GM19438 (cell line): ENCODE results near the gene POSTN.
"Not testable (repeated sequence)": the region's sequence is repeated elsewhere in the genome, so short reads cannot be mapped to it uniquely, and the experiment has no call there.

Experiments used
- ATAC-seq: cut with Tn5 transposase; IDR thresholded peaks from one replicate; pipeline ENCODE4 v1.9.1; 2021; ENCODE audit warnings: low read depth; ENCODE audit not compliant: unreplicated experiment

Gene POSTN

GRCh38 chr13:37599519-37599918 is 951 bp upstream of the POSTN start:
- ATAC-seq, result no peak

- no peak for ATAC-seq
These were observed 1.0 kb downstream of the POSTN start for GRCh38 chr13:37597477-37598025.

- ATAC-seq, result no peak
These were observed 1.8 kb downstream of the POSTN start for GRCh38 chr13:37596805-37597204.

DNA sequence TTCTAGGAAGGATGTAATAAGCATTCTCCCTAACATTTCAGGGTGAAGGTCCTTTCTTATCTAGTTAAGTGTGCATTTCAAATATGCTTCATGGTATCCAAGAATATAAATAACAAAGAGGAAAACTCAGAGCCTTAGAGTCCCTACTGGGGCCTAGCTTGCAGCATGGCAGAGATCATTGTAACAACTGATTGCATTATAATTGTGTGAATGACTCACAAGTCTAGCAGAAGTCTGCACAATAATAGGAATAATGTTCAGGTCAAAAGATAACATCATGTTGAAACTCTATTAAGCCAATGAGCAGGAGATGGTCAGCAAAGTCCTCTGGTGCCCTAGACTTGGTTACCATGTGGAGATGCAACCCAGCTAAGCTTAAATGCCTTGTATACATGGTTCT is 3.4 kb downstream of the POSTN start:
- no peak for ATAC-seq

- no peak for ATAC-seq
These were observed 4.0 kb downstream of the POSTN start for GRCh38 chr13:37594550-37594949.

- not testable (repeated sequence) for ATAC-seq
These were observed 9.2 kb downstream of the POSTN start for GRCh38 chr13:37589381-37589780.

- no peak for ATAC-seq
These were observed 11.3 kb downstream of the POSTN start for GRCh38 chr13:37587236-37587635.

DNA sequence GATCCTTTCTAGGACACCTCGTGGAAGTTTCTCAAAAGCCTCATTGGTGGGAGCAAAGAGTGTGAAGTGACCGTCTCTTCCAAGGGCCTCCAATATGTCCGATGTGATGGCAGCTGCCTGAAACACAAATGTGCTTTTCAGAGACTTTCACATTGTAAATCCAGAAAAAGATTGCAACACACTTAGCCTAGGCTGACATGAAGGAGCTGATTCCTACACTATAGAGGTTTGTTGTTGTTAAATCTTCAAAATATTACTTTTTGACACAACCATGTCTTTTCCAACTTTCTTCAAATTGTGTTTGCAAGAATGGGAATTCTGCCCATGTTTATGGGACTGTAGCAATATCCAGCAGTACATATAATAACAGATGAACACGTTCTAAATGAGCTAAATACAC is 12.4 kb downstream of the POSTN start:
- ATAC-seq, result no peak

DNA sequence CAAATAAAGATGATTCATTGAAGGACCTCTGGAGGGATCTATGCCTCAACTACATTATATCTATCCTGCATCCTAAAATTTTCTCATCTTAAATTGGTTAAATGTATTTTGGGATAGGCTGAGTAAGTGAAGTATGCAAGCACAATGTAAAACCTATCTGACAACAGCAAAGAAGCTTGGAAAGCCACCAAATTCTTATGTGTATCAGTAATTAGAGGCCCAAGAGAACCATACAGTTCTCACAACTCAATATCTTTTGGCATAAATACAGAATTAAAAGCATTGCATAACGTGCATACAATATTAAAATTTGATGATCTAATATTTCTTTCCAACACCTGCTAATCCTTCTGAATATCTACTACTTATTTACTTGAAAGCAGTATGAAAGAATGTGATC is 13.0 kb downstream of the POSTN start:
- ATAC-seq, result no peak

DNA sequence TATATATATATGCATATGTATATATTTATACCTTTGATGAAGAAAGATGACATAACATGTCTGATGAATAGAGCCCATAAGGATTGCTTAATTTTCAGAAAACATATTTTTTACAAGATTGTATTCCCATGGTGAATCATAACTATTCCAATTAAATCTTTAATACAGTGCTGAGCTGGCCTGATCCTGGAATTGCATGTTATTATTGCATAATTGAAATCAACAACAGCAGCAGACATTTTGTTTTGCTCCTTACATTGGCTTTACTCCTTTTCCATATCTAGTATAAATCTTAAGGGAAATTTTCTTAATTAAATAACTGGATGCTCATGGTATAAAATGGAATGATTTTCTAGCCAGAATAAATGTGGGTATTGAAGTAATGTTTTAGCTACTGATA is 22.0 kb downstream of the POSTN start:
- ATAC-seq, result no peak

- no peak for ATAC-seq
These were observed 33.1 kb downstream of the POSTN start for GRCh38 chr13:37565425-37565824.

DNA sequence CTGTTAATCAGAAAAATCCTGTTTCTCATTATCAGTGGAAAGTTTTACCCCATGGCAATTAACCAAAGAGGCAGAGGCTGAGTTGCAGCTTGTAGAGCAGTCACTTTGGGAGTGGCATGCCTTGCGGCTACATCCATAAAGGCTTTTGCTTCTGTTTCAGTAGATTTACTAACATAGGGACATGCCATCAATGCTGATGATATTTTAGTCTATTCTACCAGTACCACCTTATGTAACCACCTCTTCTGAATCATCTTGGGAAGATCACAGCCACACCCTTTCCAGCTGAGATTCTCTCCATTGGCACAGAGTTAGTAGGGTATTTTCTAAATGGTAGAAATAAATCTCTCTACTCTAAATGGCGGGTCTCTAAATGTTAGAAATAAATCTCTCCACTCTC is 37.5 kb downstream of the POSTN start:
- no peak for ATAC-seq

- no peak for ATAC-seq
These were observed 38.0 kb downstream of the POSTN start for GRCh38 chr13:37560526-37560925.

- ATAC-seq, result not testable (repeated sequence)
These were observed 39.8 kb downstream of the POSTN start for GRCh38 chr13:37558766-37559165.

DNA sequence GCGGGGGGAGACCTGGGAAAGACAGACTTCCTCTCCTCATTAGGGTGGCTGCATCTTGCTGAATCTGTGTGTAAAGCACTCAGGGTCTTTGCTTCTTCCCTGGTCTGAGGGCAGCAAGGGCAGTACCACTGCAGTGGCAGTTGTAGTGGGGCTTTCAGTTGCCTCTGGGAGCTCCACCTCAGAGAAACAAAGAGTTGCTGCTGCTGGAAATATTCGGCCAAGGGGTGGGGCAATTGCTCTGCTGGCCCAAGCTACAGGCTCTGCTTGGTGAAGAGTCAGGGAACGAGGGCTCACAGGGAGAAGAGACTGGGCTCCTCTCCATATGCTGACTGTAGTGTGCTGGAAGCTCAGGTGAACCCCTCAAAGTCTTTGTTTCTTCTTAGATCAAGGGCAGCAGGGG is 52.5 kb downstream of the POSTN start:
- no peak for ATAC-seq

DNA sequence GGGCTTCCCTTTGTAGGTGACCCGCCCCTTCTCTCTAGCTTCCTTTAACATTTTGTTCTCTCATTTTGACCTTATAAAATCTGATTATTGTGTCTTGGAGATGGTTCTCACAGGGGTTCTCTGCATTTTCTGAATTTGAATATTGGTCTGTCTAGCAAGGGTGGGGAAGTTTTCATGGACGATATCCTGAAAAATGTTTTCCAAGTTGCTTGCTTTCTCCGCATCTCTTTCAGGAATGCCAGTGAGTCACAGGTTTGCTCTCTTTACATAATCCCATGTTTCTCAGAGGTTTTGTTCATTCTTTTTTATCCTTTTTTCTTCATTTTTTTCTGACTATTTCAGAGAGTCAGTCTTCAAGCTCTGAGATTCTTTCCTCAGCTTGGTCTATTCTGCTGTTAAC is 53.6 kb downstream of the POSTN start:
- no peak for ATAC-seq

DNA sequence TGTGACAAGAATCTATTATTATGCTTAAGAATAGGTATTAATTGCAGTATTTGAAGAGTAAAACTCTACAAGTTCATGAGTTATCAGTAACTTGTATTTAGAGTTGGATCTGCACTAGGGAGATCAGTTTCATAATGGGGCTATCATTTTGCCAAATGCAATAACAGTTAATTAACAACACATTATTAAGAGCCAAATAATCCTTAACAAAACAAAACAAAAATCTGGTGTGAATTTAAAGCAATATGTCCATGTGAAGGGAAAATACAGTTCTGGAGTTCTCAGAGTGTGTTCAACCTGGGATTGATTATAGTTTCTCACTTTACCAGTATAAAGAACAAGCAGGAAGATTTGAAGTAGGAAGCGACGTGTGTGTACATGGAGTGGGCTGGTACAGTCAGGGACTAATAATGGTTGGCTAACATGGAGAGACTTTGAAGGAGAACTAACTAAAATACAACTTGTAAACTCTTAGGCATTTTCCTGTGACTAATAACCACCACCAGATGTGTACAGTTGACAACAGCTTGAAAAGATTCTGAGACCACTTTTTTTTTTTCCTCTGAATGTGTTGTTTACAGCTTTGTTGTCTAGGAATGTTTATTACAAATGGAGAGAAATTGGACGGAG is 58.5 kb downstream of the POSTN start:
- no peak for ATAC-seq

GRCh38 chr13:37539170-37539569 is 59.4 kb downstream of the POSTN start:
- no peak for ATAC-seq

- no peak for ATAC-seq
These were observed 63.1 kb downstream of the POSTN start for GRCh38 chr13:37535501-37535900.

GRCh38 chr13:37534676-37535075 is 63.9 kb downstream of the POSTN start:
- no peak for ATAC-seq

DNA sequence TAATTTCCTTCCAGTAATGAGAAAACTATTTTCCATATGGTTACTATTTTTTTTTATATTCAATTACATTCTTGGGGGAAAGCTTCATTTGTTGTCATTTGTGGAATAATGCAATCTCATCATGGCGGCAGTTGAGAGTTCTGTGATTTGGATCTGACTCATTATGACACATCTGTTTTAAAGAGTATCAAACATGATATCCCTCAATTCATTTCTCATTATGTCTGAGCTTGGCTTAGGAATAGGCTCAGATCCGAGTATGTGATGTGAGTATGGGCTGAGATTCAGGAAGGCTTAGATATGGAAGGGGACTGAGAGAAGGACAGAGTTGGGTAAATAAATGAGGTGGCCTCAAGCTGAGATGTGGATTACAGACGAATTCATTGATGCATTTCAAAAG is 64.4 kb downstream of the POSTN start:
- no peak for ATAC-seq

DNA sequence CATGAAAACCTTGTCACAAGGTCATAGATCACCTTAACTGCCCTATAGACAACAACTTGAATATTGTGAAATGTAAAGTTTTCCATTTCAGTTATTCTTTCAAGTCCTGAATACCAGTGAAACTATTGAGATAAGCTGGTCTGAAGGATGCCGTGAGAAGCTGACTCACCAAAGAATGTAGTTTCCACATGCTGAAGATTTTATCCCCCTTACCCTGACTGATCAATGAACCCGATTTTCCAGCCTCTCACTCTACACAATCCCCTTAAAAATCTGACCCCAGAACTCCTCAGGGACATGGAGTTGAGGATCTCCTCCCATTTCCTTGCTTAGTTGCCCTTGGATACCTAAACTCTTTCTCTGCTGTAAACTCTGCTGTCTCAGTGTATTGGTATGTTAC is 67.5 kb downstream of the POSTN start:
- no peak for ATAC-seq
